ENCODE results near the gene QSOX2. TPM values are rescaled to one million over a fixed set of nuclear protein-coding genes. Genes with fewer than 3 reads are reported as not detected.

The QSOX2 gene
- total RNA-seq, 1 experiment from 2014 or later: 34.6 TPM

DNA sequence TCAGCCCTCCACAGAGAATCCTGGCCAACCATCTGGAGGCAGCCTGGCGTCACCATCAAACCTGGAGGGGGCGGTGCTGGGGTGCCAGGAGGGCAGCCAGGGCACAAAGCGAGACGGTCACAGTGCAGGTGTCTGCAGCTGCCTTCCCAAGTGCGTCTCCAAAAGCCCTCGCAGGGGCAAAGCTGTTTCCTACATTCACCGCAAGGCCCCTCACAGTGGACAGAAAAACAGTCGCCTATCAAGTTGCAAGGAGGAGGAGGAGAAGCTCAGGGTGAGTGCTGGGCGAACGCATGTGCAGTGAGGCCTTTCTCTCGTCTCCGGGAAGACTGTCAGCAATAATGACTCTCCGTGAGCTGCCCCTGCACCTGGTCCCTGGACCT lies 22.7 kb downstream of the QSOX2 start:
- CTCF ChIA-PET: no interaction called here
- no peaks in the 10 kb centered on the region for H3K27me3 ChIP-seq (ENCODE audit: insufficient read depth, low read length)
- POLR2A ChIA-PET: no interaction called here
- H3K9ac ChIP-seq (ENCODE audit: low read length): no peak overlapping the region
- H2AFZ ChIP-seq (ENCODE audit: low read depth, low read length, poor library complexity, severe bottlenecking): no peak overlapping the region
- H3K27ac ChIP-seq (ENCODE audit: low read depth, low read length): no peak overlapping the region
- H3K4me2 ChIP-seq (ENCODE audit: low read length): no peak overlapping the region
- intact Hi-C loops (cut with micrococcal nuclease): loop anchor here (10.0 kb wide), 1 partner anchor 258 kb away; the partner anchor contains the start of gene UBAC1
- no peak for TF ChIP-seq SRF (IDR thresholded peaks at IDR 0.05; ENCODE audit: low read depth)
- TF ChIP-seq RAD21 (IDR thresholded peaks at IDR 0.05; ENCODE audit: low read depth): no peak
- no peak for TF ChIP-seq EZH2phosphoT487 (IDR thresholded peaks at IDR 0.05; ENCODE audit: borderline replicate concordance)
- TF ChIP-seq, protein P1, sequence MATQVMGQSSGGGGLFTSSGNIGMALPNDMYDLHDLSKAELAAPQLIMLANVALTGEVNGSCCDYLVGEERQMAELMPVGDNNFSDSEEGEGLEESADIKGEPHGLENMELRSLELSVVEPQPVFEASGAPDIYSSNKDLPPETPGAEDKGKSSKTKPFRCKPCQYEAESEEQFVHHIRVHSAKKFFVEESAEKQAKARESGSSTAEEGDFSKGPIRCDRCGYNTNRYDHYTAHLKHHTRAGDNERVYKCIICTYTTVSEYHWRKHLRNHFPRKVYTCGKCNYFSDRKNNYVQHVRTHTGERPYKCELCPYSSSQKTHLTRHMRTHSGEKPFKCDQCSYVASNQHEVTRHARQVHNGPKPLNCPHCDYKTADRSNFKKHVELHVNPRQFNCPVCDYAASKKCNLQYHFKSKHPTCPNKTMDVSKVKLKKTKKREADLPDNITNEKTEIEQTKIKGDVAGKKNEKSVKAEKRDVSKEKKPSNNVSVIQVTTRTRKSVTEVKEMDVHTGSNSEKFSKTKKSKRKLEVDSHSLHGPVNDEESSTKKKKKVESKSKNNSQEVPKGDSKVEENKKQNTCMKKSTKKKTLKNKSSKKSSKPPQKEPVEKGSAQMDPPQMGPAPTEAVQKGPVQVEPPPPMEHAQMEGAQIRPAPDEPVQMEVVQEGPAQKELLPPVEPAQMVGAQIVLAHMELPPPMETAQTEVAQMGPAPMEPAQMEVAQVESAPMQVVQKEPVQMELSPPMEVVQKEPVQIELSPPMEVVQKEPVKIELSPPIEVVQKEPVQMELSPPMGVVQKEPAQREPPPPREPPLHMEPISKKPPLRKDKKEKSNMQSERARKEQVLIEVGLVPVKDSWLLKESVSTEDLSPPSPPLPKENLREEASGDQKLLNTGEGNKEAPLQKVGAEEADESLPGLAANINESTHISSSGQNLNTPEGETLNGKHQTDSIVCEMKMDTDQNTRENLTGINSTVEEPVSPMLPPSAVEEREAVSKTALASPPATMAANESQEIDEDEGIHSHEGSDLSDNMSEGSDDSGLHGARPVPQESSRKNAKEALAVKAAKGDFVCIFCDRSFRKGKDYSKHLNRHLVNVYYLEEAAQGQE (IDR thresholded peaks at IDR 0.05; ENCODE audit: low read depth): no peak
- TF ChIP-seq POLR2AphosphoS5 (IDR thresholded peaks at IDR 0.05; ENCODE audit: low read depth, low read length): no peak
- no peak for TF ChIP-seq POLR2A (IDR thresholded peaks at IDR 0.05; ENCODE audit: borderline replicate concordance, extremely low read depth, insufficient read depth, insufficient read length)
- no peak for TF ChIP-seq FOSL1 (IDR thresholded peaks at IDR 0.05; ENCODE audit: low read depth)
- TF ChIP-seq, protein P2, sequence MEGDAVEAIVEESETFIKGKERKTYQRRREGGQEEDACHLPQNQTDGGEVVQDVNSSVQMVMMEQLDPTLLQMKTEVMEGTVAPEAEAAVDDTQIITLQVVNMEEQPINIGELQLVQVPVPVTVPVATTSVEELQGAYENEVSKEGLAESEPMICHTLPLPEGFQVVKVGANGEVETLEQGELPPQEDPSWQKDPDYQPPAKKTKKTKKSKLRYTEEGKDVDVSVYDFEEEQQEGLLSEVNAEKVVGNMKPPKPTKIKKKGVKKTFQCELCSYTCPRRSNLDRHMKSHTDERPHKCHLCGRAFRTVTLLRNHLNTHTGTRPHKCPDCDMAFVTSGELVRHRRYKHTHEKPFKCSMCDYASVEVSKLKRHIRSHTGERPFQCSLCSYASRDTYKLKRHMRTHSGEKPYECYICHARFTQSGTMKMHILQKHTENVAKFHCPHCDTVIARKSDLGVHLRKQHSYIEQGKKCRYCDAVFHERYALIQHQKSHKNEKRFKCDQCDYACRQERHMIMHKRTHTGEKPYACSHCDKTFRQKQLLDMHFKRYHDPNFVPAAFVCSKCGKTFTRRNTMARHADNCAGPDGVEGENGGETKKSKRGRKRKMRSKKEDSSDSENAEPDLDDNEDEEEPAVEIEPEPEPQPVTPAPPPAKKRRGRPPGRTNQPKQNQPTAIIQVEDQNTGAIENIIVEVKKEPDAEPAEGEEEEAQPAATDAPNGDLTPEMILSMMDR (IDR thresholded peaks at IDR 0.05 in 2 of 3, conservative IDR thresholded peaks at IDR 0.05 in 1 of 3; ENCODE audit: borderline replicate concordance in 1 of 3, insufficient read depth in 1 of 3, low read depth in 2 of 3, low read length in 2 of 3): no peak
- TF ChIP-seq EZH2 (IDR thresholded peaks at IDR 0.05): no peak
- peaks cover 17 to 38% of the 10 kb centered on the region in 2 experiments for H3K4me1 ChIP-seq (ENCODE audit: control insufficient read depth in 1 of 2, insufficient read depth in 2 of 2, low read length in 2 of 2)
- RAD21 ChIA-PET (ENCODE audit: low non-redundant PET in 1 of 2, low total read pairs in 2 of 2, uncharacterized antibody in 2 of 2, unreplicated experiment in 2 of 2): no interaction called here
- no peak for DNase-seq (ENCODE audit: low read depth, low spot score)
- no peak overlapping the region for H3K4me3 ChIP-seq (replicated peaks in 1 of 2; ENCODE audit: low read depth in 1 of 2, low read length in 2 of 2)
- no peak for ATAC-seq
- H3K36me3 ChIP-seq (ENCODE audit: control insufficient read depth in 1 of 2, insufficient read depth in 2 of 2, low read length in 2 of 2): peaks cover 6 to 54% of the 10 kb centered on the region in 2 experiments; a peak in 3 of 4 replicates
- no peaks in the 10 kb centered on the region for H3K9me3 ChIP-seq (ENCODE audit: control insufficient read depth in 1 of 2, insufficient read depth in 1 of 2, low read depth in 1 of 2, low read length in 2 of 2)
- H4K20me1 ChIP-seq (ENCODE audit: insufficient read depth): peaks cover 5% of the 10 kb centered on the region; the same call in 1 of the 2 replicates
- H3K9me2 ChIP-seq (ENCODE audit: insufficient read depth): no peaks in the 10 kb centered on the region
- peaks cover 82% of the 10 kb centered on the region for H3K79me2 ChIP-seq (ENCODE audit: insufficient read depth, low read length)
- BruUV-seq (replicated peaks): no TSS peak
